Fibroblast of lung (primary cell): ENCODE measurements around the gene PAK1IP1. TPM values are rescaled to one million over a fixed set of nuclear protein-coding genes. Genes with fewer than 3 reads are reported as not detected.

Experiments used
- DNase-seq, 2 donors: peaks; one replicate each; pipeline versions ENCODE4 v3.0.0 to v3.0.0-alpha.2; 2010; ENCODE audit warnings: low read depth in 2 of 2
- H2AFZ ChIP-seq: 2 replicates; pipeline ENCODE4 v1.5.1; 2012; ENCODE audit warnings: low read length, control low read depth, inconsistent platforms
- H3K27ac ChIP-seq: 2 replicates; pipeline ENCODE4 v1.5.1; 2011; ENCODE audit warnings: low read length, control low read depth; ENCODE audit not compliant: insufficient read depth
- H3K27me3 ChIP-seq: 2 replicates; pipeline ENCODE4 v1.5.1; 2011; ENCODE audit warnings: mild to moderate bottlenecking, low read length; ENCODE audit not compliant: control insufficient read depth, insufficient read depth
- H3K36me3 ChIP-seq: 2 replicates; pipeline ENCODE4 v1.5.1; 2011; ENCODE audit warnings: low read length; ENCODE audit not compliant: control insufficient read depth, insufficient read depth
- H3K4me1 ChIP-seq: 2 replicates; pipeline ENCODE4 v1.5.1; 2011; ENCODE audit warnings: low read length; ENCODE audit not compliant: control insufficient read depth, insufficient read depth; ENCODE audit errors: extremely low read depth
- H3K4me2 ChIP-seq: 2 replicates; pipeline ENCODE4 v1.5.1; 2011; ENCODE audit warnings: low read length, control low read depth; ENCODE audit not compliant: insufficient read depth; ENCODE audit errors: extremely low read depth
- H3K4me3 ChIP-seq, 4 experiments: fragments of 200-600 bp in 1 of 4; sonication (generic) in 1 of 4; replicated peaks in 1 of 4; 2 replicates each; pipeline ENCODE4 v1.5.1; 2011 to 2016; ENCODE audit warnings: low read length in 4 of 4, low read depth in 3 of 4, mild to moderate bottlenecking in 3 of 4, control low read depth in 2 of 4, inconsistent platforms in 1 of 4, mixed read lengths in 1 of 4; ENCODE audit not compliant: insufficient read depth in 1 of 4; ENCODE audit errors: control extremely low read depth in 1 of 4
- H3K79me2 ChIP-seq: 2 replicates; pipeline ENCODE4 v1.5.1; 2012; ENCODE audit warnings: mild to moderate bottlenecking, low read length, inconsistent platforms; ENCODE audit not compliant: control insufficient read depth, insufficient read depth
- H3K9ac ChIP-seq: 2 replicates; pipeline ENCODE4 v1.5.1; 2011; ENCODE audit warnings: mild to moderate bottlenecking, low read length, control low read depth; ENCODE audit not compliant: insufficient read depth
- H3K9me3 ChIP-seq: 2 replicates; pipeline ENCODE4 v1.5.1; 2012; ENCODE audit warnings: low read depth, low read length; ENCODE audit not compliant: control insufficient read depth, insufficient read depth
- H4K20me1 ChIP-seq: 2 replicates; pipeline ENCODE4 v1.5.1; 2011; ENCODE audit warnings: low read length; ENCODE audit not compliant: control insufficient read depth, insufficient read depth; ENCODE audit errors: extremely low read depth
- EZH2 ChIP-seq: IDR thresholded peaks from 2 replicates; pipeline ENCODE4 v1.5.1; 2012; ENCODE audit warnings: low read length, control low read depth, mild to moderate bottlenecking; ENCODE audit errors: missing control alignments
- polyA plus RNA-seq, 2 donors: library from polyadenylated mRNA; depleted of rRNA in 1 of 2; stranded (reverse) in 1 of 2; unstranded in 1 of 2; fragments of >200 nt; gene quantifications; 2 replicates each; pipeline ENCODE4 v1.2.1, GENCODE V29; 2011 to 2012; ENCODE audit warnings: missing spikeins in 1 of 2
- total RNA-seq: library from RNA; depleted of rRNA; stranded (reverse); fragments of >200 nt; gene quantifications from 2 replicates; pipeline ENCODE4 v1.2.1, GENCODE V29; 2014
- TF ChIP-seq, protein P1 (sequence below), 2 donors: IDR thresholded peaks in 1 of 2; conservative IDR thresholded peaks in 1 of 2; 1 replicate in 1 of 2; 2 replicates in 1 of 2; pipeline ENCODE4 v1.5.1; 2011 to 2012; ENCODE audit warnings: low read length in 2 of 2, control low read depth in 1 of 2, inconsistent platforms in 1 of 2, low read depth in 1 of 2, mild to moderate bottlenecking in 1 of 2

PAK1IP1 gene
- total and polyA plus RNA-seq, 2 donors (not counting 1 experiment from before 2014, with no cell fraction given) = 16.3 to 27.3 TPM

DNA sequence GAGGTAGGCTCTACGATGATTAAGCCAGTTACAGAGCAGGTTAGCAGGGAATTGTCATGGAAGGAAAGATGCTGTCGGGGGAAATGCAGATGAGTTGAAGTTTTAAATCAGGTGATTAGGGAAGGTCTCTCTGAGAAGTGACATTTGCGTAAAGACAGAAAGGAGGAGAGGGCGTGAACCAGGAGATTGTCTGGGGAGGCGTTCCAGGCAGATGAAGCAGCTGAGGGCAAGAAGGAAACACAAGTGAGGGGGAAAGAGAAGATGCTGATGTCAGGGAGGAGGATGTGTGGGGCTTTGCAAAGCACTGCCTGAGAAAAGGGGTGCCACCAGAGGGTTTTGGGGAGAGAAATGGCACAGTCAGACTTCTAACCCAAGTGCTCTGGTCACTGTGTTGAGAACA lies 50.3 kb downstream of the PAK1IP1 start:
- Histone ChIP-seq H3K27me3 (no peaks in the 10 kb centered on the region), H3K4me3 (no peak overlapping the region), H3K79me2 (peaks cover 20% of the 10 kb centered on the region), H3K27ac (no peak overlapping the region), H3K9ac (no peak overlapping the region), H3K9me3 (no peaks in the 10 kb centered on the region), H3K4me1 (no peaks in the 10 kb centered on the region), H3K36me3 (no peaks in the 10 kb centered on the region), H3K4me2 (no peak overlapping the region), H2AFZ (no peak overlapping the region), H4K20me1 (no peaks in the 10 kb centered on the region)
- TF ChIP-seq EZH2 = no peak
- TF ChIP-seq, protein P1, sequence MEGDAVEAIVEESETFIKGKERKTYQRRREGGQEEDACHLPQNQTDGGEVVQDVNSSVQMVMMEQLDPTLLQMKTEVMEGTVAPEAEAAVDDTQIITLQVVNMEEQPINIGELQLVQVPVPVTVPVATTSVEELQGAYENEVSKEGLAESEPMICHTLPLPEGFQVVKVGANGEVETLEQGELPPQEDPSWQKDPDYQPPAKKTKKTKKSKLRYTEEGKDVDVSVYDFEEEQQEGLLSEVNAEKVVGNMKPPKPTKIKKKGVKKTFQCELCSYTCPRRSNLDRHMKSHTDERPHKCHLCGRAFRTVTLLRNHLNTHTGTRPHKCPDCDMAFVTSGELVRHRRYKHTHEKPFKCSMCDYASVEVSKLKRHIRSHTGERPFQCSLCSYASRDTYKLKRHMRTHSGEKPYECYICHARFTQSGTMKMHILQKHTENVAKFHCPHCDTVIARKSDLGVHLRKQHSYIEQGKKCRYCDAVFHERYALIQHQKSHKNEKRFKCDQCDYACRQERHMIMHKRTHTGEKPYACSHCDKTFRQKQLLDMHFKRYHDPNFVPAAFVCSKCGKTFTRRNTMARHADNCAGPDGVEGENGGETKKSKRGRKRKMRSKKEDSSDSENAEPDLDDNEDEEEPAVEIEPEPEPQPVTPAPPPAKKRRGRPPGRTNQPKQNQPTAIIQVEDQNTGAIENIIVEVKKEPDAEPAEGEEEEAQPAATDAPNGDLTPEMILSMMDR (conservative IDR thresholded peaks at IDR 0.05 in 1 of 2, IDR thresholded peaks at IDR 0.05 in 1 of 2; ENCODE audit: low read depth in 1 of 2, low read length in 2 of 2) = no peak
- no peak for DNase-seq

DNA sequence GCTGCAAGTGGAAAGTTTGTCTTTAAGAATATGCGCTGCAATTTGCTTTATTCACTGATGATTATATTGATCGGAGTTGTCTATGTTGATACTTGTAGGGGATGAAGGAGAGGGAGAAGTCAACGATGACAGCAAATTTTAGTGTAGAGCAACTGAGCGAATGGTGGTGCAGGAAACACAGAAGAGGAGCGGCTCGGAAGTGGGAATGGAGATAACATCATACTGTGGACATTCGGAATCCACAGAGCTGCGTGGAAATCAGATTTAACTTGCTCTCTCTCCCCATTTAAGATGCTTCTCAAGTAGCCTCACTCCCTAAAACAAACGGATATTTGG lies 52.1 kb downstream of the PAK1IP1 start:
- H3K4me3 ChIP-seq = peak overlapping the region; percentile 58 to 85 (median 69)
- H3K36me3 ChIP-seq = peaks cover 3% of the 10 kb centered on the region
- no peak overlapping the region for H3K9ac ChIP-seq
- H3K27me3 ChIP-seq = no peaks in the 10 kb centered on the region
- TF ChIP-seq, protein P1 (conservative IDR thresholded peaks at IDR 0.05 in 1 of 2, IDR thresholded peaks at IDR 0.05 in 1 of 2; ENCODE audit: low read depth in 1 of 2, low read length in 2 of 2) = no peak
- no peak for TF ChIP-seq EZH2
- H4K20me1 ChIP-seq = no peaks in the 10 kb centered on the region
- peak overlapping the region; percentile 81 for H2AFZ ChIP-seq
- H3K27ac ChIP-seq = peak overlapping the region; percentile 60
- peak overlapping the region; percentile 91 for H3K4me2 ChIP-seq
- no peaks in the 10 kb centered on the region for H3K4me1 ChIP-seq
- DNase-seq = no peak
- H3K79me2 ChIP-seq = peaks cover 24% of the 10 kb centered on the region
- H3K9me3 ChIP-seq = no peaks in the 10 kb centered on the region

GRCh38 chr6:10747251-10747972 lies 52.6 kb downstream of the PAK1IP1 start, which contains the start of gene TMEM14B:
TMEM14B (plus strand) TSS chr6:10747805; CDS start chr6:10749246, 1,441 bp downstream.
- peak within 1 kb of the TSS; percentile 81 for H2AFZ ChIP-seq
- H3K4me1 ChIP-seq = no peaks in the 10 kb centered on the region
- H3K36me3 ChIP-seq = peaks cover 3% of the 10 kb centered on the region
- H3K79me2 ChIP-seq = peaks cover 24% of the 10 kb centered on the region
- H3K4me2 ChIP-seq = peak within 1 kb of the TSS; percentile 91
- peak within 1 kb of the TSS; percentile 66 for H3K9ac ChIP-seq
- H3K27ac ChIP-seq = peak within 1 kb of the TSS; percentile 60
- no peaks in the 10 kb centered on the region for H3K27me3 ChIP-seq
- no peaks in the 10 kb centered on the region for H4K20me1 ChIP-seq
- H3K9me3 ChIP-seq = no peaks in the 10 kb centered on the region
- TF ChIP-seq, protein P1 (conservative IDR thresholded peaks at IDR 0.05 in 1 of 2, IDR thresholded peaks at IDR 0.05 in 1 of 2; ENCODE audit: low read depth in 1 of 2, low read length in 2 of 2) = no peak
- DNase-seq = peak; percentile 91 to 96
- peak within 1 kb of the TSS; percentile 67 to 85 (median 82) for H3K4me3 ChIP-seq
